Activated naive CD8-positive, alpha-beta T cell (primary cell): ENCODE measurements around the gene TRIM62.
"Not testable (repeated sequence)": the region's sequence is repeated elsewhere in the genome, so short reads cannot be mapped to it uniquely, and the experiment has no call there.

ENCODE experiments used
- H3K27ac Mint-ChIP-seq: one replicate; pipeline ENCODE4 v1.8.0; 2021; ENCODE audit warnings: mixed read lengths
- H3K27me3 Mint-ChIP-seq: one replicate; pipeline ENCODE4 v1.8.0; 2021; ENCODE audit warnings: mixed read lengths
- H3K36me3 Mint-ChIP-seq: one replicate; pipeline ENCODE4 v1.8.0; 2021; ENCODE audit warnings: mixed read lengths
- H3K4me1 Mint-ChIP-seq: one replicate; pipeline ENCODE4 v1.8.0; 2021; ENCODE audit warnings: low read depth, mixed read lengths
- H3K4me3 Mint-ChIP-seq: one replicate; pipeline ENCODE4 v1.8.0; 2021; ENCODE audit warnings: mild to moderate bottlenecking, mixed read lengths
- H3K9me3 Mint-ChIP-seq: one replicate; pipeline ENCODE4 v1.8.0; 2021; ENCODE audit warnings: low read depth, mixed read lengths

The TRIM62 gene

DNA sequence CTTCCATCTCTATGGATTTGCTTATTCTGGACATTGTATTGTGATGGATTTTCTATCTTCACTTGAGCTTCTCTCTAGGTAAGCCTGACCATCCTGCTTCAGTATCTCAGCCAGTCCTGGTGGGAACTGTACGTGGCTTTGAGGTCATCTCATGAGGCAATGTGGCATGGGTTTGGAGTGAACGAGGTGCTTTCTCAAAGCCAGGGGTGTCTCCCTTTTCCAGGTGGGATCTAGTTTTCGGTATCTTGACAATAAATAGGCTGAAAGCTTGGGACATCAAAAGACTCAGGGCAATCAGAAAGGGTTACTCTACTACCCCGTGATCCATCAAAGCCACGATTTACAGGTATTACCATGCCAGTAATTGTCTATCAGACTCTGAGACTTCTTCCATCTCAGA, 60.1 kb downstream of the TRIM62 start:
- Mint-ChIP-seq H3K4me1 (peaks cover 13% of the 10 kb centered on the region), H3K9me3 (no peaks in the 10 kb centered on the region), H3K27ac (no peak overlapping the region), H3K4me3 (no peak overlapping the region), H3K27me3 (no peaks in the 10 kb centered on the region), H3K36me3 (peaks cover 7% of the 10 kb centered on the region)

- no peak overlapping the region for H3K27ac Mint-ChIP-seq
- peaks cover 5% of the 10 kb centered on the region for H3K4me1 Mint-ChIP-seq
- peaks cover 5% of the 10 kb centered on the region for H3K36me3 Mint-ChIP-seq
- H3K9me3 Mint-ChIP-seq: no peaks in the 10 kb centered on the region
- H3K4me3 Mint-ChIP-seq: no peak overlapping the region
- H3K27me3 Mint-ChIP-seq: no peaks in the 10 kb centered on the region
These were observed 61.2 kb downstream of the TRIM62 start for GRCh38 chr1:33120436-33121231.

DNA sequence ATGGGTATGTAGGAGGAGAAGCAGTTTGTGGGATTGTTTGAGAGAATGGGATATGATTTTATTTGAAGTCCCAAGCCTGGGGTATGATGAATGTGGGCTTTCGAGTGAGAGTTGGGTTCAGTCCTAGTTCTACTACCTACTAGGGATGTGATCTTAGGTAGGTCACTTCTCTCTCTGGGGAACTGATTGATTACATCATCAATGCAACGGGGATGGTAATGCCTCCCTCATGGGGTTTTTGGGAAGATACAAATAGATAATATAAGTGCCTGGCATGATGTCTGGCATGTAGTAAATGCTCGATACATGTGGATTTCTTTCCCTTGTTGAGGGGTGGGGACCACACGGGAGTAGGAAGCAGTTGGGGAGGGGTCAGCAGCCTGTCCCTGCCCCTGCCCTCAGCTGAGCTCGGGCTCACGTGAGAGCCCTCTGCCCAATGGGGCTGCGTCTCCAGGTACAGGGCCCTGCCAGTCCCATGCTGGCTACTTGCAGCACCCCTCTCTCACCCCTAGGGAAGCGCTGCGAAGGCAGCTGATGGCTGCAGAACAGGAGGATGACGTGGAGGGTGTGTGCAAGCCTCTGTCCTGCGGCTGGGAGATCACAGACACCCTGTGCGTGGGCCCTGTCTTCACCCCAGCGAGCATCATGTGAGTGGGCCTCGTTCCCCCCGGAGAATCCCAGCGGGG, 62.2 kb downstream of the TRIM62 start:
- Mint-ChIP-seq H3K36me3 (no peaks in the 10 kb centered on the region), H3K9me3 (no peaks in the 10 kb centered on the region), H3K27me3 (no peaks in the 10 kb centered on the region), H3K27ac (no peak overlapping the region), H3K4me1 (no peaks in the 10 kb centered on the region), H3K4me3 (no peak overlapping the region)

DNA sequence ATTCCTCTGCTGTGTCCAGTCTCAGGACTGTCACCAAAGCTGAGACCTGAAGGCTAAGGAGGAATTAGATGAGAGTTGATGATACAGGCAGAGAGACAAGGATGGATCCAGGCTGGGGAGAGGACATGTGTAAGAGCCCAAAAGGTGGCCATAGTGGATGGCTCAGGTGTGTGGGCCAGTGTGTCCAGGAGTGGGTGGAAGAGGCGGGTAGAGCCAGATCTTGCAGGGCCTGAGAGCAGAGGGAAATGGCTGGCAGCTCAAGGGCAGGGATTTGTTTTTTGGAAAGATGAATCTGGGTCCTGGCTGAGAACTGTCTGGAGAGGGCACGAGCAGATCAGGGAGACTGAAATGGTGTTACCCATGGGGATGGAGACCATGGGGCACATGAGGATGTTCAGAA, 62.8 kb downstream of the TRIM62 start:
- Mint-ChIP-seq H3K27me3 (no peaks in the 10 kb centered on the region), H3K36me3 (no peaks in the 10 kb centered on the region), H3K27ac (no peak overlapping the region)

GRCh38 chr1:33118274-33118673, 63.6 kb downstream of the TRIM62 start:
- no peaks in the 10 kb centered on the region for H3K36me3 Mint-ChIP-seq
- no peaks in the 10 kb centered on the region for H3K9me3 Mint-ChIP-seq
- H3K27me3 Mint-ChIP-seq: no peaks in the 10 kb centered on the region
- H3K27ac Mint-ChIP-seq: no peak overlapping the region
- H3K4me1 Mint-ChIP-seq: no peaks in the 10 kb centered on the region
- H3K4me3 Mint-ChIP-seq: no peak overlapping the region

More for the DNA sequence above, 62.8 kb downstream of the TRIM62 start:
- no peaks in the 10 kb centered on the region for H3K9me3 Mint-ChIP-seq
- no peak overlapping the region for H3K4me3 Mint-ChIP-seq
- H3K4me1 Mint-ChIP-seq: no peaks in the 10 kb centered on the region

DNA sequence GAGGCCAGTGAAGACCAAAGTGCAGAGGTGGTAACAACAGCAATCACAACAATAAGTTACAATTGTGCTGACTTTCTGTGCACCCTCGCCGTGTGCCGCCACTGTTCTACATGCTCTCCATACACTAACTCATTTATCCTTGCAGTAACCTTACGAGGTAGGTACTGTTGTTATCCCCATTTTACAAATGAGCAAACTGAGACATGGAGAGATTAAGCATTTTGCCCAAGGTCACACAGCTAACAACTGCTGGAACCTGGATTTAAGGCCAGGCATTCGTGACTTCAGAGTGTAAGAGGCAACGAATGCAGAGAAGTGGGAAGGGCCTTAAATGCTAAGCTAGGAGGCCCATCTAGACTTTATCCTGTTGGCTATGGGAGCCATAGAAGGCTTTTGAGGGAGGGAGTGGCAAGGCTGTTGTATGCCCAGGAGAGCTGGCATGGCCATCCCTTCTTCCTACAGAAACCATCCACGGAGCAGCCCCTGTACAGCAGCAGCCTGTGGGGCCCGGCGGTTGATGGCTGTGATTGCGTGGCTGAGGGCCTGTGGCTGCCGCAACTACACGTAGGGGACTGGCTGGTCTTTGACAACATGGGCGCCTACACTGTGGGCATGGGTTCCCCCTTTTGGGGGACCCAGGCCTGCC, 64.3 kb downstream of the TRIM62 start:
- Mint-ChIP-seq H3K9me3 (no peaks in the 10 kb centered on the region), H3K27me3 (no peaks in the 10 kb centered on the region), H3K4me3 (no peak overlapping the region), H3K36me3 (no peaks in the 10 kb centered on the region), H3K27ac (no peak overlapping the region), H3K4me1 (no peaks in the 10 kb centered on the region)

GRCh38 chr1:33111965-33112364, 69.9 kb downstream of the TRIM62 start:
- Mint-ChIP-seq H3K27ac (no peak overlapping the region), H3K4me1 (no peaks in the 10 kb centered on the region), H3K36me3 (peaks cover 9% of the 10 kb centered on the region), H3K27me3 (no peaks in the 10 kb centered on the region), H3K9me3 (peaks cover 4% of the 10 kb centered on the region), H3K4me3 (no peak overlapping the region)

DNA sequence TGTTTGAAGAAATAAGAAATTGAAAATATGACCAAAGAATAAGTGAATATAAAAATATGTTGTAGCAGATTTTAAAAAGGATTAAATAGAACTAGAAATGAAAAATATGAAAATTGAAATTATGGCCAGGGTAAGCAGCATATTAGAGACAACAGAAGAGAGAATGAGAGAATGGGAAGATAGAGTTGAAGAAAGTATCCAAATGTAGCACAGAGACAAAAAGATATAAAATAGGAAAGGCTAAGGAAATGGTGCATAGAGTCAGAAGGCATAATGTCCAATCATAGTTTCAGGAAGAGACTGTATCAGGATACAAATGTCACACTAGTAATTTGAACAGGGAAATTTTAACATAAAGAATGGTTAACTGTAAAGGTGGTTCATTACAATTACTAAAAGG, 71.4 kb downstream of the TRIM62 start:
- no peaks in the 10 kb centered on the region for H3K27me3 Mint-ChIP-seq
- no peak overlapping the region for H3K4me3 Mint-ChIP-seq
- peaks cover 9% of the 10 kb centered on the region for H3K36me3 Mint-ChIP-seq
- no peak overlapping the region for H3K27ac Mint-ChIP-seq
- peaks cover 4% of the 10 kb centered on the region for H3K9me3 Mint-ChIP-seq
- no peaks in the 10 kb centered on the region for H3K4me1 Mint-ChIP-seq

DNA sequence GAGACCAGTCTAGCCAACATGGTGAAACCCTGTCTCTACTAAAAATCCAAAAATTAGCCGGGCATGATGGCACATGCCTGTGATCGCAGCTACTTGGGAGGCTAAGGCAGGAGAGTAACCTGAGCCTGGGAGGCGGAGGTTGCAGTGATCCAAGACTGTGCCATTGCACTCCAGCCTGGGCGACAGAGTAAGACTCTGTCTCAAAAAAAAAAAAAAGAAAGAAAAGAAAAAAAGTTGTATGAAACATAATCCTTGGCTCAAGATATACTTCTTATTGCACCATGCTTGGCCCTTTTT, 81.8 kb downstream of the TRIM62 start:
- H3K36me3 Mint-ChIP-seq, H3K4me3 Mint-ChIP-seq, H3K27me3 Mint-ChIP-seq, H3K9me3 Mint-ChIP-seq: not testable (repeated sequence)
- Mint-ChIP-seq H3K4me1 (peaks cover 52% of the 10 kb centered on the region), H3K27ac (peak overlapping the region; percentile 94)

- H3K4me3 Mint-ChIP-seq: peak overlapping the region; percentile 74
- H3K36me3 Mint-ChIP-seq: peaks cover 4% of the 10 kb centered on the region
- H3K4me1 Mint-ChIP-seq: peaks cover 53% of the 10 kb centered on the region
- H3K27me3 Mint-ChIP-seq: no peaks in the 10 kb centered on the region
- peak overlapping the region; percentile 94 for H3K27ac Mint-ChIP-seq
- H3K9me3 Mint-ChIP-seq: no peaks in the 10 kb centered on the region
These were observed 82.3 kb downstream of the TRIM62 start for GRCh38 chr1:33099290-33100118.

GRCh38 chr1:33098371-33098770, 83.5 kb downstream of the TRIM62 start:
- Mint-ChIP-seq H3K27ac (peak overlapping the region; percentile 94), H3K4me1 (peaks cover 53% of the 10 kb centered on the region), H3K4me3 (peak overlapping the region; percentile 74), H3K27me3 (no peaks in the 10 kb centered on the region), H3K36me3 (peaks cover 3% of the 10 kb centered on the region), H3K9me3 (no peaks in the 10 kb centered on the region)

DNA sequence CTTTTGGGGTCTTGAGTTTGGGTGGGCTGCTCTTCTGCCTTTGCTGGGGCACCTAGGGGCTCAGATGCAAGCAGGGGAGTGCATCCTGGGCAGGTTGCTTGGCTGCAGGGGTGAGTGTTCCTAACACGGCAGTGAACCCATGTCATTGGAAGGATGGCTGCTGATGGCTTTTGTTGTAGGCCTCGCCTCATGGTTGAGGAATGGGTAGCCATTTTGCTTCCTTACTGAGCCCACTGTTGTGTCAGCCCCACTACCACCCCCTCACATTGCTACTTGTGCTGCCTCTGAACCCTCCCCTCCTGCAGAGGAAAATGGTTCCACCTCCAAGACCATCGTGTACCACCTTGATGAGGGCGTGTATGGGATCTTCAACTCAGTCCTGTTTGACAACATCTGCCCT, 84.1 kb downstream of the TRIM62 start:
- H3K27me3 Mint-ChIP-seq: no peaks in the 10 kb centered on the region
- H3K27ac Mint-ChIP-seq: peak overlapping the region; percentile 94
- no peaks in the 10 kb centered on the region for H3K36me3 Mint-ChIP-seq
- peaks cover 55% of the 10 kb centered on the region for H3K4me1 Mint-ChIP-seq
- H3K9me3 Mint-ChIP-seq: no peaks in the 10 kb centered on the region
- H3K4me3 Mint-ChIP-seq: no peak overlapping the region

GRCh38 chr1:33097137-33097611, 84.7 kb downstream of the TRIM62 start:
- Mint-ChIP-seq H3K9me3 (no peaks in the 10 kb centered on the region), H3K4me1 (peaks cover 55% of the 10 kb centered on the region), H3K27ac (no peak overlapping the region), H3K36me3 (no peaks in the 10 kb centered on the region), H3K4me3 (no peak overlapping the region), H3K27me3 (no peaks in the 10 kb centered on the region)

- H3K27ac Mint-ChIP-seq: no peak overlapping the region
- H3K9me3 Mint-ChIP-seq: no peaks in the 10 kb centered on the region
- H3K36me3 Mint-ChIP-seq: peaks cover 3% of the 10 kb centered on the region
- no peak overlapping the region for H3K4me3 Mint-ChIP-seq
- no peaks in the 10 kb centered on the region for H3K27me3 Mint-ChIP-seq
- H3K4me1 Mint-ChIP-seq: peaks cover 58% of the 10 kb centered on the region
These were observed 85.4 kb downstream of the TRIM62 start for GRCh38 chr1:33096363-33097005.
